HG02885 (cell line): ENCODE measurements around the gene LZTS3.

ENCODE experiments used
- ATAC-seq: cut with Tn5 transposase; IDR thresholded peaks from one replicate; pipeline ENCODE4 v1.9.1; 2021; ENCODE audit warnings: mild to moderate bottlenecking; ENCODE audit not compliant: unreplicated experiment, poor library complexity

Gene LZTS3

DNA sequence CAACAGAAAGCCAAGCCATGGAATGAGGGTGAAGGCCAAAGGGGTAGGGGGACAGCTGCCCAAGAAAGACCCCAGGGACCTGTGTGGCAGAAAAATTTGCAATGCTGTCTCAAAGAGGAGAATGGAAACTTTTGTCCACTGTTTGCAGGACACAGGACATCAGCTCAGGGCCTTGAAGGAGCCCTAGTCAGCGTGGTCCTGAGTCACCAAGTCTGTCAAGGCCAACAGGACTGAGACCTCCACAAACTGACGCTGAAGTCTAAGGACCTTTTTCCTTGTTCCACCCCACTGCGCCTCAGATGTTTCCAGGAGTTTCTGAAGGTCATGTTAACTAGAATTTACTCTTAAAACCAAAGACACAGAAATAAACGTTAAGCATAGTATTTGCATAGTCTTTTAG, 57.0 kb downstream of the LZTS3 start:
- no peak for ATAC-seq

DNA sequence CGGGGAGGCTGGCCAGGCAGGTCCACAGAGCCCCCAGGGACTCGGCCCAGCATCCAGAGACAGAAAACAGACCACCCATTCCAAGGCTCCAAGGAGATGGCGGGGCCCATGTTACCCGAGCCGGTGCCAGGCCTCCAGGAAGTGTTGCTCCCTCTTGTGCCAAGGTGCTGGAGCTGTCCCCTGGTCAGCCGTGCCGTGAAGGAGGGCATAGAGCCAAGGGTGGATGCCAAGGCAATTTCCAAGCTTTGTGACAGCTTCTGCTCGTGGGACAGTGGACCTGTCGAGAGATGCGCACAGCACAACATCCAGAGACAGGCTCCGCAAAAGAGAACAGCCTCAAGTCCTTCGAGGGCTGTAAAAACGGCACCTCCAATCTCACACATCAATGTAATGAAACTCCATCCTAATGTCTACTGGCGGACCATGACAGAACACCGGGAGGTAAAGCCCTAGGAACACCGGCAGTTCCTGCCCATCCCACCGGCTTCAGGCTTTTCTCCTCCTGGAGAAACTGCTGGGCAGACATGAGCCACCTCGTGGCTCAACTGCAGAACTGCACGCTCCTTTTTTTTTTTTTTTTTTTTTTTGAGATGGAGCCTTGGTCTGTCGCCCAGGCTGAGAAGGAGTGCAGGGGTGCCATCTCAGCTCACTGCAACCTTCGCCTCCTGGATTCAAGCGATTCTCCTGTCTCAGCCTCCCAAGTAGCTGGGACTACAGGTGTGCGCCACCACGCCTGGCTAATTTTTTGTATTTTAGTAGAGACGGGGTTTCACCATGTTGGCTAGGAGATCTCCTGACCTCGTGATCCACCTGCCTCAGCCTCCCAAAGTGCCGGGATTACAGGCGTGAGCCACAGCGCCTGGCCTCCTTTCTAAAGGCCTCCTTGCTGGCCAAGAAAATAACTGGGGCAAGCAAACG, 57.9 kb downstream of the LZTS3 start:
- ATAC-seq = no peak
